COLO668 (cell line): ENCODE measurements around the gene MB21D2.

Experiments
- DNase-seq: peaks from one replicate; lab custom pipeline; 2025; ENCODE audit not compliant: unreplicated experiment; lab: John Stamatoyannopoulos, UW

The MB21D2 gene

GRCh38 chr3:192927016-192927415, 9.4 kb upstream of the MB21D2 start:
- DNase-seq = no peak

- DNase-seq = no peak
These were observed 6.1 kb upstream of the MB21D2 start for GRCh38 chr3:192923731-192924130.

GRCh38 chr3:192921793-192922192, 4.1 kb upstream of the MB21D2 start:
- no peak for DNase-seq

GRCh38 chr3:192920411-192920810, 2.8 kb upstream of the MB21D2 start:
- DNase-seq = peak; percentile 30

GRCh38 chr3:192919901-192920300, 2.2 kb upstream of the MB21D2 start:
- no peak for DNase-seq

- DNase-seq = no peak
These were observed 576 bp upstream of the MB21D2 start for GRCh38 chr3:192918275-192918588.

- peak; percentile 57 for DNase-seq
These were observed 640 bp downstream of the MB21D2 start for GRCh38 chr3:192917028-192917403.

GRCh38 chr3:192916371-192917027, 1.2 kb downstream of the MB21D2 start:
- peak; percentile 35 for DNase-seq

GRCh38 chr3:192915722-192916121, 1.9 kb downstream of the MB21D2 start:
- no peak for DNase-seq

- peak; percentile 25 for DNase-seq
These were observed 2.4 kb downstream of the MB21D2 start for GRCh38 chr3:192915304-192915703.

GRCh38 chr3:192914848-192915247, 2.8 kb downstream of the MB21D2 start:
- no peak for DNase-seq

GRCh38 chr3:192913540-192913939, 4.1 kb downstream of the MB21D2 start:
- no peak for DNase-seq

GRCh38 chr3:192911293-192911692, 6.4 kb downstream of the MB21D2 start:
- DNase-seq = no peak

- DNase-seq = no peak
These were observed 9.9 kb downstream of the MB21D2 start for GRCh38 chr3:192907784-192908183.

GRCh38 chr3:192906940-192907339, 10.7 kb downstream of the MB21D2 start:
- DNase-seq = no peak

GRCh38 chr3:192905980-192906678, 11.5 kb downstream of the MB21D2 start:
- no peak for DNase-seq

GRCh38 chr3:192904632-192905289, 12.9 kb downstream of the MB21D2 start:
- DNase-seq = peak; percentile 18

GRCh38 chr3:192902549-192902948, 15.1 kb downstream of the MB21D2 start:
- DNase-seq = no peak

- no peak for DNase-seq
These were observed 16.2 kb downstream of the MB21D2 start for GRCh38 chr3:192901435-192901834.

- DNase-seq = no peak
These were observed 18.1 kb downstream of the MB21D2 start for GRCh38 chr3:192899540-192899982.

- DNase-seq = no peak
These were observed 20.7 kb downstream of the MB21D2 start for GRCh38 chr3:192897005-192897404.

GRCh38 chr3:192896208-192896607, 21.4 kb downstream of the MB21D2 start:
- no peak for DNase-seq
